Right ventricle myocardium superior (tissue), 1 donor: ENCODE measurements around the gene PIGN. TPM values are rescaled to one million over a fixed set of nuclear protein-coding genes. Genes with fewer than 3 reads are reported as not detected.
A peak's percentile ranks its signal among the peaks of the same experiment; 100 is the strongest.
"Not testable (repeated sequence)": the region's sequence is repeated elsewhere in the genome, so short reads cannot be mapped to it uniquely, and the experiment has no call there.

Experiments
- ATAC-seq: fragments of 200-7000 bp; cut with Tn5 transposase; one replicate; pipeline ENCODE4 v1.9.1; 2020; ENCODE audit warnings: mild to moderate bottlenecking; ENCODE audit not compliant: poor library complexity
- DNase-seq: peaks from one replicate; pipeline ENCODE4 v3.0.0-alpha.2; 2020
- intact Hi-C: fragments of 100-400 bp; cut with DNase I; formaldehyde crosslinking; loops from one replicate; pipeline ENCODE4 v1.11.2; 2022
- total RNA-seq: library from RNA; stranded (reverse); fragmentation: NEBNext Ultra II Directional; extraction: Animal tissue kit (Norgen Biotek cat#: 25700); gene quantifications from one replicate; pipeline ENCODE4 v1.2.1, GENCODE V29; 2021
- donor health status: DM: no; HTN: yes; CAD: no; lungs with severe emphysema.

The PIGN gene
- total RNA-seq, 1 donor from 2014 or later = 14.6 TPM

GRCh38 chr18:62037012-62037742, 149.7 kb downstream of the PIGN start:
- DNase-seq (no peak), ATAC-seq (peak; percentile 79)

GRCh38 chr18:62034286-62034685, 152.6 kb downstream of the PIGN start:
- DNase-seq, ATAC-seq, intact Hi-C loops: not testable (repeated sequence)

More at GRCh38 chr18:62037012-62037742, 149.7 kb downstream of the PIGN start:
- intact Hi-C loops = no loop called here

GRCh38 chr18:62033756-62034155, 153.1 kb downstream of the PIGN start:
- intact Hi-C loops = no loop called here
- ATAC-seq (no peak), DNase-seq (no peak)

GRCh38 chr18:62033207-62033606, 153.6 kb downstream of the PIGN start:
- ATAC-seq (no peak), DNase-seq (no peak)
- intact Hi-C loops = no loop called here

- DNase-seq = no peak
- no peak for ATAC-seq
- intact Hi-C loops = no loop called here
These were observed 156.5 kb downstream of the PIGN start for GRCh38 chr18:62030091-62030985.

- intact Hi-C loops = no loop called here
- ATAC-seq (peak; percentile 38), DNase-seq (no peak)
These were observed 158.1 kb downstream of the PIGN start for GRCh38 chr18:62028715-62029114.

GRCh38 chr18:62027914-62028520, 158.8 kb downstream of the PIGN start:
- DNase-seq = no peak
- ATAC-seq = peak; percentile 41
- intact Hi-C loops = no loop called here

- no peak for ATAC-seq
- no peak for DNase-seq
- intact Hi-C loops = no loop called here
These were observed 160.3 kb downstream of the PIGN start for GRCh38 chr18:62026586-62026985.

GRCh38 chr18:62024983-62025382, 161.9 kb downstream of the PIGN start:
- intact Hi-C loops = no loop called here
- DNase-seq = no peak
- ATAC-seq = no peak

- DNase-seq = no peak
- intact Hi-C loops = no loop called here
- ATAC-seq = no peak
These were observed 163.3 kb downstream of the PIGN start for GRCh38 chr18:62023536-62023935.

- ATAC-seq = no peak
- intact Hi-C loops = no loop called here
- DNase-seq = no peak
These were observed 168.2 kb downstream of the PIGN start for GRCh38 chr18:62018759-62019041.

- peak; percentile 73 for DNase-seq
These were observed 168.7 kb downstream of the PIGN start for GRCh38 chr18:62018034-62018758.

GRCh38 chr18:62017618-62018017, 169.2 kb downstream of the PIGN start:
- peak; percentile 41 for DNase-seq
- peak; percentile 88 for ATAC-seq
- intact Hi-C loops = no loop called here

More at GRCh38 chr18:62018034-62018758, 168.7 kb downstream of the PIGN start:
- peak; percentile 93 for ATAC-seq
- intact Hi-C loops = no loop called here

GRCh38 chr18:62011416-62011815, 175.4 kb downstream of the PIGN start:
- DNase-seq (no peak), ATAC-seq (no peak)
- intact Hi-C loops = no loop called here

- intact Hi-C loops = no loop called here
- DNase-seq (no peak), ATAC-seq (no peak)
These were observed 177.3 kb downstream of the PIGN start for GRCh38 chr18:62009521-62009920.

GRCh38 chr18:62001396-62001795, 185.5 kb downstream of the PIGN start:
- ATAC-seq (no peak), DNase-seq (no peak)
- intact Hi-C loops = no loop called here

GRCh38 chr18:61998957-61999356, 187.9 kb downstream of the PIGN start:
- intact Hi-C loops = no loop called here
- DNase-seq (no peak), ATAC-seq (no peak)

GRCh38 chr18:61998335-61998734, 188.5 kb downstream of the PIGN start:
- ATAC-seq = no peak
- no peak for DNase-seq
- intact Hi-C loops = no loop called here

- DNase-seq = no peak
- intact Hi-C loops = no loop called here
- ATAC-seq = no peak
These were observed 191.2 kb downstream of the PIGN start for GRCh38 chr18:61995618-61996017.
